ENCODE data around the gene CCDC92. TPM values are rescaled to one million over a fixed set of nuclear protein-coding genes. Genes with fewer than 3 reads are reported as not detected.

The CCDC92 gene
- total and polyA plus RNA-seq, 10 of the 15 experiments (the other 5 are each of a cell fraction or from before 2014, with no cell fraction given): 0.53 to 11.8 (median 4.2) TPM

DNA sequence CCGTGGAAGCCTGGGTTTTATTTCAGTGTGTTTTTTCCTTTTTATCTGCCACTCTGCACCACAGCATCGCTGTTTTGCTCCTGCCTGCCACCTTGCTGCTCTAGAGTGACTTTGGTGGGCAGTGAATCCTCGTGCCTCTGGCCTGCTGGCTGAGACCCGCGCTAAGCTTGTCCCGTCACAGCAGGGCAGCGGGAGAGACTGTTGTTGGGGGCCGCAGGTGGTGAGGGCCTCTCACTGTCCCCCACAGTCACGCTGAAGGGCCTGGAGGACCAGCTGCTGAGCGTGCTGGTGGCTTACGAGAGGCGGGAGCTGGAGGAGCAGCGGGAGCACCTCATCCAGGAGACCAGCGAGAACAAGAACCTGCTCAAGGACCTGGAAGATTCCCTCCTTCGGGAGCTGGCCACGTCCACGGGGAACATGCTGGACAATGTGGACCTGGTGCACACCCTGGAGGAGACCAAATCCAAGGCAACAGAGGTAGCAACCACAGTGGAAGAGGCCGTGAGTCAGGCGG is 55.2 kb downstream of the CCDC92 start:
- Histone ChIP-seq H3K4me1 (ENCODE audit: control insufficient read depth, insufficient read depth, low read length) (no peaks in the 10 kb centered on the region), H4K20me1 (ENCODE audit: control insufficient read depth, insufficient read depth) (no peaks in the 10 kb centered on the region), H3K4me2 (ENCODE audit: control insufficient read depth, insufficient read depth) (no peak overlapping the region), H2AFZ (ENCODE audit: control insufficient read depth, low read depth, low read length) (no peak overlapping the region), H3K79me2 (ENCODE audit: control insufficient read depth, insufficient read depth, low read length) (no peaks in the 10 kb centered on the region), H3K27ac (ENCODE audit: control insufficient read depth, insufficient read depth) (no peak overlapping the region), H3K27me3 (replicated peaks in 1 of 2; ENCODE audit: control insufficient read depth in 2 of 2, insufficient read depth in 2 of 2, low read length in 1 of 2) (no peaks in the 10 kb centered on the region; a peak in 1 of 4 replicates), H3K36me3 (ENCODE audit: control insufficient read depth in 2 of 2, insufficient read depth in 2 of 2, low read length in 1 of 2) (no peaks in the 10 kb centered on the region), H3K4me3 (no peak overlapping the region), H3K9me3 (replicated peaks; ENCODE audit: control insufficient read depth, insufficient read depth, low read length) (no peaks in the 10 kb centered on the region), H3K9ac (ENCODE audit: control insufficient read depth, insufficient read depth, low read length) (no peak overlapping the region)
- FAIRE-seq (no peak), DNase-seq (ENCODE audit: low read depth, low spot score) (no peak), ATAC-seq (no peak)
- in situ Hi-C loops (cut with MboI): no loop called here
- CTCF ChIA-PET: no interaction called here
- WGBS (ENCODE audit: insufficient coverage, insufficient replicate concordance, low lambda C conversion rate, missing lambda C conversion rate): 46% methylated on average over 18 of the region's 19 CpGs
- no TSS peak for BruUV-seq (replicated peaks)
- POLR2A ChIA-PET: no interaction called here
- intact Hi-C loops (cut with micrococcal nuclease; ENCODE audit: unreplicated experiment): no loop called here
- RAD21 ChIA-PET (ENCODE audit: unreplicated experiment): no interaction called here
- SMC1A ChIA-PET (ENCODE audit: uncharacterized antibody, unreplicated experiment): no interaction called here
- TF ChIP-seq LARP7 (IDR thresholded peaks at IDR 0.05) (no peak), PAX8 (IDR thresholded peaks at IDR 0.05) (no peak), PAX5 (IDR thresholded peaks at IDR 0.05; ENCODE audit: borderline replicate concordance, low read depth, low read length) (no peak), SREBF2 (IDR thresholded peaks at IDR 0.05; ENCODE audit: low read length) (no peak), NR2F1 (conservative IDR thresholded peaks at IDR 0.05) (no peak), ZNF207 (IDR thresholded peaks at IDR 0.05; ENCODE audit: borderline replicate concordance) (no peak)

DNA sequence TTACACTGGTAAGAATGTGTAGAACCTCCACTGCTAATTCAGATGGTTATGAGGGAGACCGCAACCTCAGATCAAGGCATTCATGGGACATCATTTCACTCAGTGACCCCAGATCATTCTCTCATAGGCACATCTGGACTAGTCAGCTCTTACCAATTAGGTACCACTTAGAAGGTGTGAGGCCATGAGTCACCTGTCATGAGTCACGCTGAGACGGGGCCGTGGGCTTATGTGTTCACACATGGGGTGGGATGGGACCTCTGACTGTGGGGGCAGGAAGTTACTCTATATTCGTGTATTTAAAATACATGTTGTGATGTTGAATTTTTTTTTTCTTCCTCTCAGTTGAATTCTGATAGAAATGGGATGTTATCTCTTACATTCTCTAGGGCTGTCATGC is 55.9 kb downstream of the CCDC92 start:
- no peak overlapping the region for H3K4me2 ChIP-seq (ENCODE audit: control insufficient read depth, insufficient read depth)
- 25% methylated on average over 5 of the region's 5 CpGs for WGBS (ENCODE audit: insufficient coverage, insufficient replicate concordance, low lambda C conversion rate, missing lambda C conversion rate)
- no peak for DNase-seq (ENCODE audit: low read depth, low spot score)
- ChIA-PET POLR2A (no interaction called here), RAD21 (ENCODE audit: unreplicated experiment) (no interaction called here), SMC1A (ENCODE audit: uncharacterized antibody, unreplicated experiment) (no interaction called here), CTCF (interaction anchor here (1.1 to 1.2 kb wide), 2 partner anchors 11 to 22 kb away, joined by 3 read pairs; no protein-coding TSS in a partner anchor)
- H3K27ac ChIP-seq (ENCODE audit: control insufficient read depth, insufficient read depth): no peak overlapping the region
- no peaks in the 10 kb centered on the region for H3K36me3 ChIP-seq (ENCODE audit: control insufficient read depth in 2 of 2, insufficient read depth in 2 of 2, low read length in 1 of 2)
- H3K27me3 ChIP-seq (replicated peaks in 1 of 2; ENCODE audit: control insufficient read depth in 2 of 2, insufficient read depth in 2 of 2, low read length in 1 of 2): no peaks in the 10 kb centered on the region; a peak in 1 of 4 replicates
- no peaks in the 10 kb centered on the region for H3K9me3 ChIP-seq (replicated peaks; ENCODE audit: control insufficient read depth, insufficient read depth, low read length)
- H3K4me3 ChIP-seq: no peak overlapping the region
- no peak overlapping the region for H2AFZ ChIP-seq (ENCODE audit: control insufficient read depth, low read depth, low read length)
- H3K79me2 ChIP-seq (ENCODE audit: control insufficient read depth, insufficient read depth, low read length): no peaks in the 10 kb centered on the region
- intact Hi-C loops (cut with micrococcal nuclease; ENCODE audit: unreplicated experiment) (no loop called here), in situ Hi-C loops (cut with MboI) (no loop called here)
- TF ChIP-seq TCF7 (IDR thresholded peaks at IDR 0.05; ENCODE audit: borderline replicate concordance): no peak
- no peaks in the 10 kb centered on the region for H3K4me1 ChIP-seq (ENCODE audit: control insufficient read depth, insufficient read depth, low read length)
- BruUV-seq (replicated peaks): no TSS peak
- no peak for FAIRE-seq
- H4K20me1 ChIP-seq (ENCODE audit: control insufficient read depth, insufficient read depth): no peaks in the 10 kb centered on the region
- ATAC-seq: no peak; the same call in 2 of the 3 replicates
- no peak overlapping the region for H3K9ac ChIP-seq (ENCODE audit: control insufficient read depth, insufficient read depth, low read length)

Data from GM12878 (cell line).